ENCODE data around the gene PDIA6.

GRCh38 chr2:10733980-10734379 is 78.6 kb downstream of the PDIA6 start:
- TF ChIP-seq CTCF (IDR thresholded peaks at IDR 0.05) (no peak), EZH2 (IDR thresholded peaks at IDR 0.05; ENCODE audit: borderline replicate concordance, insufficient read depth, low read depth, low read length, poor library complexity, severe bottlenecking) (no peak)

Data from B cell (primary cell).